ENCODE measurements around the gene ARFGEF3. TPM values are rescaled to one million over a fixed set of nuclear protein-coding genes. Genes with fewer than 3 reads are reported as not detected.

Gene ARFGEF3
- total and polyA plus RNA-seq, 10 of the 15 experiments (the other 5 are each of a cell fraction or from before 2014, with no cell fraction given), result under 0.01 to 0.08 (median 0.02) TPM; not detected in 1

- no peak for TF ChIP-seq E4F1 (IDR thresholded peaks at IDR 0.05; ENCODE audit: borderline replicate concordance, partially characterized antibody)
- no peak for TF ChIP-seq SUZ12 (IDR thresholded peaks at IDR 0.05; ENCODE audit: unreplicated experiment)
- no peak for TF ChIP-seq BHLHE40 (IDR thresholded peaks at IDR 0.05; ENCODE audit: borderline replicate concordance in 1 of 2, low read depth in 2 of 2, low read length in 1 of 2)
- no peak for TF ChIP-seq MXI1 (IDR thresholded peaks at IDR 0.05; ENCODE audit: low read depth, low read length)
- TF ChIP-seq ZNF24 (IDR thresholded peaks at IDR 0.05), result no peak
- TF ChIP-seq HDAC2 (IDR thresholded peaks at IDR 0.05), result no peak
- TF ChIP-seq SMAD5 (IDR thresholded peaks at IDR 0.05; ENCODE audit: low read depth), result no peak
Measured at GRCh38 chr6:138248011-138248410, 86.3 kb downstream of the ARFGEF3 start (continued).

GRCh38 chr6:138248878-138249277 is 87.1 kb downstream of the ARFGEF3 start:
- no peak for FAIRE-seq
- H3K27me3 ChIP-seq (replicated peaks in 1 of 2; ENCODE audit: control insufficient read depth in 2 of 2, insufficient read depth in 2 of 2, low read length in 1 of 2), result peaks cover 0 to 2% of the 10 kb centered on the region in 2 experiments; a peak in 1 of 4 replicates
- in situ Hi-C loops (cut with MboI), result no loop called here
- TF ChIP-seq USF2 (IDR thresholded peaks at IDR 0.05; ENCODE audit: borderline replicate concordance, low read depth, low read length) (no peak), PAX8 (IDR thresholded peaks at IDR 0.05) (no peak), CBX5 (IDR thresholded peaks at IDR 0.05; ENCODE audit: low read depth) (no peak), ZBTB4 (CRISPR knock-in tag; IDR thresholded peaks at IDR 0.05) (no peak), HDAC6 (IDR thresholded peaks at IDR 0.05; ENCODE audit: unreplicated experiment) (no peak), ATF2 (IDR thresholded peaks at IDR 0.05; ENCODE audit: low read length) (no peak), EED (IDR thresholded peaks at IDR 0.05; ENCODE audit: low read depth) (no peak), BACH1 (IDR thresholded peaks at IDR 0.05; ENCODE audit: borderline replicate concordance) (no peak), SPI1 (IDR thresholded peaks at IDR 0.05; ENCODE audit: borderline replicate concordance, insufficient read depth, low read depth, low read length) (no peak)
- ChIA-PET POLR2A (no interaction called here), SMC1A (ENCODE audit: uncharacterized antibody, unreplicated experiment) (interaction anchor here (0.9 kb wide), 1 partner anchor 9 kb away, joined by 3 read pairs; no protein-coding TSS in a partner anchor), CTCF (interaction anchor here (1.1 kb wide), 1 partner anchor 39 kb away, joined by 3 read pairs; no protein-coding TSS in a partner anchor), RAD21 (ENCODE audit: unreplicated experiment) (no interaction called here)
- H3K4me1 ChIP-seq (ENCODE audit: control insufficient read depth, insufficient read depth, low read length), result no peaks in the 10 kb centered on the region
- no peaks in the 10 kb centered on the region for H4K20me1 ChIP-seq (ENCODE audit: control insufficient read depth, insufficient read depth)
- intact Hi-C loops (cut with micrococcal nuclease; ENCODE audit: unreplicated experiment), result no loop called here
- H2AFZ ChIP-seq (ENCODE audit: control insufficient read depth, low read depth, low read length), result no peak overlapping the region
- DNase-seq (ENCODE audit: low read depth, low spot score), result no peak
- H3K4me3 ChIP-seq, result no peak overlapping the region
- BruUV-seq (replicated peaks), result no TSS peak
- H3K79me2 ChIP-seq (ENCODE audit: control insufficient read depth, insufficient read depth, low read length), result no peaks in the 10 kb centered on the region
- no peak for ATAC-seq
- H3K36me3 ChIP-seq (ENCODE audit: control insufficient read depth in 2 of 2, insufficient read depth in 2 of 2, low read length in 1 of 2), result no peaks in the 10 kb centered on the region
- H3K27ac ChIP-seq (ENCODE audit: control insufficient read depth, insufficient read depth), result no peak overlapping the region
- H3K9ac ChIP-seq (ENCODE audit: control insufficient read depth, insufficient read depth, low read length), result no peak overlapping the region
- 0% methylated on average over 1 of the region's 1 CpG for WGBS (ENCODE audit: insufficient coverage, insufficient replicate concordance, low lambda C conversion rate, missing lambda C conversion rate)
- no peak overlapping the region for H3K4me2 ChIP-seq (ENCODE audit: control insufficient read depth, insufficient read depth)
- no peaks in the 10 kb centered on the region for H3K9me3 ChIP-seq (replicated peaks; ENCODE audit: control insufficient read depth, insufficient read depth, low read length)

Measured in GM12878 (cell line).